Measurements from ENCODE around the gene VPS45. TPM values are rescaled to one million over a fixed set of nuclear protein-coding genes. Genes with fewer than 3 reads are reported as not detected.
A peak's percentile ranks its signal among the peaks of the same experiment; 100 is the strongest.

VPS45 gene
- total and polyA plus RNA-seq, 2 of the 13 experiments (the other 11 are each of a cell fraction or from before 2014, with no cell fraction given), result 15.2 to 25.2 TPM

DNA sequence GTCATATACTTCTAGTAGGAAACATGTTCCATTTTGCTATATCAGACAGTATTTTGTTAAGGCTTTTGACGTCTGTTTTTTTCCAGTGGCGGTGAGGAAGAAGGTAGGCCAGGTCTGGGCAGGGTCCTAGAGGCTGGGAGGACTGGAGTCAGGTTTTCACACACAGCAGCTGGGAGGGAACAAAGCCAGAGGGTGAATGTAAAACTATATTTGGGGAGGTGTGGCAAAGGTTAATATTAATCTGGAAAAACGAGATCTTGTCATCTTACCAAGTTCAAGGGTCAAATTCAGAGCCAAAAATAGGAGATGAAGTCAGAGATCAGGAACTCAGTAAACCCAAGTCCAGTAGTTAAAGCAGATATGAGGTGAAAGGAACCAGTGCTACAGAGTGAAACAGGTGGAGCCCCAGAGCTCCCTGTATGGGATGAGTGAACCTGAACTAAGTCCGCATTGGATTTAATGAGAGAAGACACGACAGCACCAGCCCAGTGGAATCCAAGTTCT is 46.3 kb upstream of the VPS45 start (continued):
- TF ChIP-seq TARDBP (CRISPR knock-in tag; IDR thresholded peaks at IDR 0.05), result peak; percentile 57; the same call in 1 of the 2 replicates
- TF ChIP-seq ZNF10 (CRISPR knock-in tag; IDR thresholded peaks at IDR 0.05; ENCODE audit: borderline replicate concordance, low read depth), result no peak
- peak; percentile 99 for TF ChIP-seq JUN (CRISPR knock-in tag; IDR thresholded peaks at IDR 0.05)
- TF ChIP-seq YEATS4 (CRISPR knock-in tag; IDR thresholded peaks at IDR 0.05; ENCODE audit: borderline replicate concordance), result 0 out of 2 replicates have a peak, but pooled peaks have one; percentile 48
- peak; percentile 69 for TF ChIP-seq NCOA2 (CRISPR knock-in tag; IDR thresholded peaks at IDR 0.05)
- peak in 1 of 2 experiments; percentile 79; a peak in 2 of 4 replicates for TF ChIP-seq NR2F1 (CRISPR knock-in tag; IDR thresholded peaks at IDR 0.05)
- TF ChIP-seq, protein P1, sequence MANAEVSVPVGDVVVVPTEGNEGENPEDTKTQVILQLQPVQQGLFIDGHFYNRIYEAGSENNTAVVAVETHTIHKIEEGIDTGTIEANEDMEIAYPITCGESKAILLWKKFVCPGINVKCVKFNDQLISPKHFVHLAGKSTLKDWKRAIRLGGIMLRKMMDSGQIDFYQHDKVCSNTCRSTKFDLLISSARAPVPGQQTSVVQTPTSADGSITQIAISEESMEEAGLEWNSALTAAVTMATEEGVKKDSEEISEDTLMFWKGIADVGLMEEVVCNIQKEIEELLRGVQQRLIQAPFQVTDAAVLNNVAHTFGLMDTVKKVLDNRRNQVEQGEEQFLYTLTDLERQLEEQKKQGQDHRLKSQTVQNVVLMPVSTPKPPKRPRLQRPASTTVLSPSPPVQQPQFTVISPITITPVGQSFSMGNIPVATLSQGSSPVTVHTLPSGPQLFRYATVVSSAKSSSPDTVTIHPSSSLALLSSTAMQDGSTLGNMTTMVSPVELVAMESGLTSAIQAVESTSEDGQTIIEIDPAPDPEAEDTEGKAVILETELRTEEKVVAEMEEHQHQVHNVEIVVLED (CRISPR knock-in tag; IDR thresholded peaks at IDR 0.05; ENCODE audit: borderline replicate concordance), result peak; percentile 43; the same call in 1 of the 2 replicates
- TF ChIP-seq POLR2AphosphoS5 (IDR thresholded peaks at IDR 0.05; ENCODE audit: low read depth, low read length), result no peak
- peak; percentile 72 for TF ChIP-seq TEAD3 (CRISPR knock-in tag; optimal IDR thresholded peaks at IDR 0.05; ENCODE audit: borderline replicate concordance)
- no peak for TF ChIP-seq NKX3-1 (CRISPR knock-in tag; IDR thresholded peaks at IDR 0.05)
- peak in 1 of 2 experiments; percentile 56; a peak in 1 of 4 replicates for TF ChIP-seq POLR2A (IDR thresholded peaks at IDR 0.05; ENCODE audit: insufficient read depth in 1 of 2, low read depth in 2 of 2, low read length in 2 of 2)
- TF ChIP-seq ZEB1 (IDR thresholded peaks at IDR 0.05; ENCODE audit: insufficient replicate concordance, low read depth), result no peak
- TF ChIP-seq ZNF709 (CRISPR knock-in tag; IDR thresholded peaks at IDR 0.05), result no peak
- peak in 1 of 2 experiments; percentile 54; a peak in 2 of 4 replicates for TF ChIP-seq EP300 (IDR thresholded peaks at IDR 0.05; ENCODE audit: low read depth in 2 of 2, low read length in 2 of 2)
- TF ChIP-seq EP300 (CRISPR knock-in tag; IDR thresholded peaks at IDR 0.05; ENCODE audit: borderline replicate concordance), result no peak; the same call in 1 of the 2 replicates
- TF ChIP-seq, protein P2, sequence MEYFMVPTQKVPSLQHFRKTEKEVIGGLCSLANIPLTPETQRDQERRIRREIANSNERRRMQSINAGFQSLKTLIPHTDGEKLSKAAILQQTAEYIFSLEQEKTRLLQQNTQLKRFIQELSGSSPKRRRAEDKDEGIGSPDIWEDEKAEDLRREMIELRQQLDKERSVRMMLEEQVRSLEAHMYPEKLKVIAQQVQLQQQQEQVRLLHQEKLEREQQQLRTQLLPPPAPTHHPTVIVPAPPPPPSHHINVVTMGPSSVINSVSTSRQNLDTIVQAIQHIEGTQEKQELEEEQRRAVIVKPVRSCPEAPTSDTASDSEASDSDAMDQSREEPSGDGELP (IDR thresholded peaks at IDR 0.05; ENCODE audit: borderline replicate concordance, low read depth), result 0 out of 2 replicates have a peak, but pooled peaks have one; percentile 55
- TF ChIP-seq ETV5 (CRISPR knock-in tag; IDR thresholded peaks at IDR 0.05; ENCODE audit: borderline replicate concordance), result peak; percentile 21; the same call in 1 of the 2 replicates
- TF ChIP-seq XRCC5 (optimal IDR thresholded peaks at IDR 0.05; ENCODE audit: low read length), result no peak
- peak; percentile 50; the same call in 1 of the 2 replicates for TF ChIP-seq NCOR1 (IDR thresholded peaks at IDR 0.05; ENCODE audit: borderline replicate concordance, low read length)
- TF ChIP-seq FOXA1 (IDR thresholded peaks at IDR 0.05), result no peak
- TF ChIP-seq FOXA1 (CRISPR knock-in tag; IDR thresholded peaks at IDR 0.05), result 0 out of 2 replicates have a peak, but pooled peaks have one; percentile 23
- no peak for TF ChIP-seq ZNF335 (CRISPR knock-in tag; IDR thresholded peaks at IDR 0.05)
- no peak for TF ChIP-seq ZNF20 (CRISPR knock-in tag; IDR thresholded peaks at IDR 0.05)
- no peak for TF ChIP-seq NPAS2 (CRISPR knock-in tag; IDR thresholded peaks at IDR 0.05; ENCODE audit: borderline replicate concordance)
- peak; percentile 90 for TF ChIP-seq RARA (CRISPR knock-in tag; IDR thresholded peaks at IDR 0.05)
- TF ChIP-seq NFE2L2 (IDR thresholded peaks at IDR 0.05; ENCODE audit: low read length), result no peak
- TF ChIP-seq RFX3 (CRISPR knock-in tag; IDR thresholded peaks at IDR 0.05), result no peak

Data from HepG2 (cell line).